MCF 10A (cell line): ENCODE results near the gene TMEM80. TPM values are rescaled to one million over a fixed set of nuclear protein-coding genes. Genes with fewer than 3 reads are reported as not detected.
A peak's percentile ranks its signal among the peaks of the same experiment; 100 is the strongest.
"Not testable (repeated sequence)": the region's sequence is repeated elsewhere in the genome, so short reads cannot be mapped to it uniquely, and the experiment has no call there.

Experiments used
- Bru-seq: library from RNA; stranded (reverse); fragments of 400-500 nt; gene quantifications from one replicate; lab custom pipeline; 2021; lab: Mats Ljungman, UMichigan
- BruChase-seq, 2 experiments: library from RNA; stranded (reverse); fragments of 400-500 nt; gene quantifications; one replicate each; lab custom pipeline; 2021; lab: Mats Ljungman, UMichigan
- BruUV-seq: library from RNA; stranded (reverse); fragments of 400-500 nt; replicated peaks from 2 replicates; lab custom pipeline; 2021; lab: Mats Ljungman, UMichigan
- CTCF ChIA-PET: fragments of 300-600 bp; sonication (Branson Sonifier 250); formaldehyde crosslinking; extraction: SDS; loops from one replicate; lab custom pipeline; 2021; ENCODE audit warnings: antibody characterized with exemption, inconsistent platforms; lab: Yijun Ruan, JAX
- POLR2A ChIA-PET: fragments of 300-600, 350-650 bp; sonication (Branson Sonifier 250); formaldehyde crosslinking; extraction: SDS; loops from one replicate; lab custom pipeline; 2020; ENCODE audit warnings: antibody characterized with exemption, inconsistent platforms; lab: Yijun Ruan, JAX
- DNase-seq: peaks from one replicate; pipeline ENCODE4 v3.0.0-alpha.2; 2018; ENCODE audit not compliant: unreplicated experiment
- H3K27ac Mint-ChIP-seq: one replicate; pipeline ENCODE4 v1.8.0; 2022; ENCODE audit warnings: mild to moderate bottlenecking, low read depth, mixed read lengths; ENCODE audit not compliant: unreplicated experiment
- H3K27me3 Mint-ChIP-seq: one replicate; pipeline ENCODE4 v1.8.0; 2022; ENCODE audit warnings: mixed read lengths; ENCODE audit not compliant: insufficient read depth, unreplicated experiment
- H3K36me3 Mint-ChIP-seq: one replicate; pipeline ENCODE4 v1.8.0; 2022; ENCODE audit warnings: mild to moderate bottlenecking, moderate library complexity, mixed read lengths; ENCODE audit not compliant: insufficient read depth, unreplicated experiment
- H3K4me1 Mint-ChIP-seq: one replicate; pipeline ENCODE4 v1.8.0; 2022; ENCODE audit warnings: mixed read lengths; ENCODE audit not compliant: insufficient read depth, unreplicated experiment
- H3K4me3 Mint-ChIP-seq: one replicate; pipeline ENCODE4 v1.8.0; 2022; ENCODE audit warnings: mild to moderate bottlenecking, moderate library complexity, mixed read lengths; ENCODE audit not compliant: unreplicated experiment
- H3K9me3 Mint-ChIP-seq: one replicate; pipeline ENCODE4 v1.8.0; 2022; ENCODE audit warnings: mixed read lengths; ENCODE audit not compliant: unreplicated experiment
- CTCF ChIP-seq: fragments of 200-600 bp; IDR thresholded peaks from one replicate; pipeline ENCODE4 v1.8.0; 2022; ENCODE audit warnings: antibody characterized with exemption, mild to moderate bottlenecking; ENCODE audit not compliant: unreplicated experiment
- intact Hi-C: fragments of 100-400 bp; cut with micrococcal nuclease; formaldehyde crosslinking; loops from 2 replicates; pipeline ENCODE4 v1.14.1; 2022
- long read RNA-seq: library from polyadenylated mRNA; stranded (forward); transcript quantifications from one replicate; pipeline ENCODE4 v2.0.0, GENCODE V29; 2022
- total RNA-seq: library from RNA; stranded (reverse); gene quantifications from 2 replicates; pipeline ENCODE4 v1.2.3, GENCODE V29; 2022

The TMEM80 gene
- total RNA-seq (12.2 and 12.8 TPM in 2 replicates), Bru-seq, nascent RNA (percentile 60 among the genes with signal in this experiment), BruChase-seq, experiment 1, labeled RNA remaining after a 6-hour chase (percentile 67 among the genes with signal in this experiment), BruChase-seq, experiment 2, labeled RNA remaining after a 2-hour chase (percentile 60 among the genes with signal in this experiment)
- long read RNA-seq, partial matches to known transcripts, result 1 of 21 reads
- long read RNA-seq, other reads (novel, unspliced or antisense), result 20 of 21 reads

- intact Hi-C loops, result loop anchor here (1.0 kb wide), 3 partner anchors 28 to 67 kb away; no protein-coding TSS in a partner anchor
- ChIA-PET CTCF (interaction anchor here (0.6 to 2.8 kb wide), 9 partner anchors 9 to 364 kb away, joined by 3 to 22 read pairs (median 4); no protein-coding TSS in a partner anchor), POLR2A (interaction anchor here (0.6 to 5.8 kb wide), 25 partner anchors 10 to 419 kb away, joined by 3 to 118 read pairs (median 4); partner anchors contain the start of genes EPS8L2, PHRF1, PKP3 and PNPLA2)
- H3K27me3 Mint-ChIP-seq, result no peaks in the 10 kb centered on the region
- H3K9me3 Mint-ChIP-seq, result no peaks in the 10 kb centered on the region
- peaks cover 33% of the 10 kb centered on the region for H3K4me1 Mint-ChIP-seq
- peak within 1 kb of the TSS; percentile 98 for H3K27ac Mint-ChIP-seq
- DNase-seq, result peak; percentile 99
- peak within 1 kb of the TSS; percentile 81 for H3K4me3 Mint-ChIP-seq
- TSS peak; percentile 57 for BruUV-seq
- peaks cover 43% of the 10 kb centered on the region for H3K36me3 Mint-ChIP-seq
- no peak for TF ChIP-seq CTCF
These were observed at the start of gene TMEM80 for GRCh38 chr11:695538-696248. TSS of gene TMEM80 (plus strand) at chr11:695816. CDS start at chr11:695828, 12 bp downstream.

GRCh38 chr11:646214-646613 lies 49.4 kb upstream of the TMEM80 start:
- intact Hi-C loops, result no loop called here
- no peaks in the 10 kb centered on the region for H3K27me3 Mint-ChIP-seq
- no peak overlapping the region for H3K27ac Mint-ChIP-seq
- BruUV-seq, result no TSS peak
- peaks cover 75% of the 10 kb centered on the region for H3K36me3 Mint-ChIP-seq
- ChIA-PET CTCF (interaction anchor here (0.5 kb wide), 1 partner anchor 223 kb away, joined by 3 read pairs; no protein-coding TSS in a partner anchor), POLR2A (interaction anchor here (0.8 to 1.5 kb wide), 2 partner anchors 28 to 33 kb away, joined by 3 read pairs; no protein-coding TSS in a partner anchor)
- no peak for DNase-seq
- no peaks in the 10 kb centered on the region for H3K4me1 Mint-ChIP-seq
- no peak for TF ChIP-seq CTCF
- no peak overlapping the region for H3K4me3 Mint-ChIP-seq
- no peaks in the 10 kb centered on the region for H3K9me3 Mint-ChIP-seq

GRCh38 chr11:647672-648158 lies 47.9 kb upstream of the TMEM80 start:
- H3K27me3 Mint-ChIP-seq, DNase-seq, BruUV-seq, intact Hi-C loops, H3K4me1 Mint-ChIP-seq, H3K27ac Mint-ChIP-seq, H3K9me3 Mint-ChIP-seq, H3K4me3 Mint-ChIP-seq, CTCF ChIA-PET: not testable (repeated sequence)
- H3K36me3 Mint-ChIP-seq, result peaks cover 80% of the 10 kb centered on the region
- POLR2A ChIA-PET, result interaction anchor here (1.1 to 1.5 kb wide), 2 partner anchors 13 to 27 kb away, joined by 3 read pairs; no protein-coding TSS in a partner anchor

- no peaks in the 10 kb centered on the region for H3K4me1 Mint-ChIP-seq
- no peaks in the 10 kb centered on the region for H3K9me3 Mint-ChIP-seq
- peaks cover 95% of the 10 kb centered on the region for H3K36me3 Mint-ChIP-seq
- DNase-seq, result no peak
- H3K4me3 Mint-ChIP-seq, result no peak overlapping the region
- intact Hi-C loops, result no loop called here
- no TSS peak for BruUV-seq
- H3K27ac Mint-ChIP-seq, result no peak overlapping the region
- no peaks in the 10 kb centered on the region for H3K27me3 Mint-ChIP-seq
- ChIA-PET CTCF (no interaction called here), POLR2A (no interaction called here)
- TF ChIP-seq CTCF, result no peak
These were observed 45.1 kb upstream of the TMEM80 start for GRCh38 chr11:650482-650881.

GRCh38 chr11:653136-653535 lies 42.5 kb upstream of the TMEM80 start:
- H3K9me3 Mint-ChIP-seq, H3K27me3 Mint-ChIP-seq, BruUV-seq, DNase-seq, H3K4me1 Mint-ChIP-seq, H3K4me3 Mint-ChIP-seq, H3K27ac Mint-ChIP-seq, intact Hi-C loops, CTCF ChIA-PET: not testable (repeated sequence)
- POLR2A ChIA-PET, result interaction anchor here (0.7 kb wide), 1 partner anchor 98 kb away, joined by 3 read pairs; no protein-coding TSS in a partner anchor
- peaks cover 88% of the 10 kb centered on the region for H3K36me3 Mint-ChIP-seq
